GM23248 (cell line): Measurements from ENCODE around the gene DLX6. TPM values are rescaled to one million over a fixed set of nuclear protein-coding genes. Genes with fewer than 3 reads are reported as not detected.

Experiments
- DNase-seq: peaks from one replicate; pipeline ENCODE4 v3.0.0-alpha.2; 2015
- H2AFZ ChIP-seq: fragments of 200-600 bp; sonication (generic); 2 replicates; pipeline ENCODE4 v1.6.1; 2016; ENCODE audit warnings: antibody characterized with exemption
- H3F3A ChIP-seq: fragments of 200-600 bp; sonication (generic); 2 replicates; pipeline ENCODE4 v1.6.1; 2016; ENCODE audit warnings: mild to moderate bottlenecking, antibody characterized with exemption, mixed run types; ENCODE audit not compliant: insufficient read depth
- H3K27ac ChIP-seq: fragments of 200-600 bp; sonication (generic); 2 replicates; pipeline ENCODE4 v1.5.1; 2016; ENCODE audit warnings: mild to moderate bottlenecking
- H3K27me3 ChIP-seq: fragments of 200-600 bp; sonication (generic); replicated peaks from 2 replicates; pipeline ENCODE4 v1.6.1; 2016; ENCODE audit warnings: mild to moderate bottlenecking; ENCODE audit not compliant: insufficient read depth
- H3K36me3 ChIP-seq: fragments of 200-600 bp; sonication (generic); 2 replicates; pipeline ENCODE4 v1.6.1; 2016; ENCODE audit warnings: low read depth, mild to moderate bottlenecking
- H3K4me1 ChIP-seq: fragments of 200-600 bp; sonication (generic); 2 replicates; pipeline ENCODE4 v1.6.1; 2016; ENCODE audit warnings: mild to moderate bottlenecking; ENCODE audit not compliant: insufficient read depth
- H3K4me2 ChIP-seq: fragments of 200-600 bp; sonication (generic); one replicate; pipeline ENCODE4 v1.6.1; 2016; ENCODE audit warnings: mild to moderate bottlenecking; ENCODE audit not compliant: unreplicated experiment
- H3K4me3 ChIP-seq: fragments of 200-600 bp; sonication (generic); 2 replicates; pipeline ENCODE4 v1.5.1; 2016; ENCODE audit warnings: mild to moderate bottlenecking
- H3K79me2 ChIP-seq: fragments of 200-600 bp; sonication (generic); 2 replicates; pipeline ENCODE4 v1.6.1; 2016; ENCODE audit warnings: mild to moderate bottlenecking; ENCODE audit not compliant: insufficient read depth
- H3K9ac ChIP-seq: fragments of 200-600 bp; sonication (generic); 2 replicates; pipeline ENCODE4 v1.6.1; 2016; ENCODE audit warnings: mild to moderate bottlenecking
- H3K9me2 ChIP-seq: fragments of 200-600 bp; sonication (generic); 2 replicates; pipeline ENCODE4 v1.6.1; 2016; ENCODE audit warnings: mixed run types, mild to moderate bottlenecking, moderate library complexity; ENCODE audit not compliant: insufficient read depth
- H3K9me3 ChIP-seq: fragments of 200-600 bp; sonication (generic); one replicate; pipeline ENCODE4 v1.6.1; 2017; ENCODE audit warnings: low read depth
- H4K20me1 ChIP-seq: fragments of 200-600 bp; sonication (generic); 2 replicates; pipeline ENCODE4 v1.6.0; 2016; ENCODE audit not compliant: insufficient read depth
- EZH2 ChIP-seq: fragments of 200-600 bp; sonication (generic); IDR thresholded peaks from 2 replicates; pipeline ENCODE4 v1.6.1; 2018; ENCODE audit warnings: antibody characterized with exemption, mild to moderate bottlenecking; ENCODE audit not compliant: insufficient read depth, poor library complexity, severe bottlenecking
- EZH2phosphoT487 ChIP-seq: fragments of 200-600 bp; sonication (generic); IDR thresholded peaks from 2 replicates; pipeline ENCODE4 v1.6.1; 2018; ENCODE audit warnings: antibody characterized with exemption, moderate library complexity, mild to moderate bottlenecking, low read depth; ENCODE audit not compliant: insufficient read depth
- WGBS, 2 experiments: methylation state at CpG; one replicate each; pipeline ENCODE4 v1.1.6; 2015 to 2017; ENCODE audit warnings: low lambda C conversion rate in 2 of 2, low coverage in 1 of 2; ENCODE audit errors: missing lambda C conversion rate in 2 of 2; 5-methylcytosine and 5-hydroxymethylcytosine counted together
- in situ Hi-C: fragments of 300-500 bp; cut with MboI; formaldehyde crosslinking; loops from 2 replicates; pipeline ENCODE4 v1.15.0; 2020
- polyA plus RNA-seq: library from polyadenylated mRNA; unstranded; fragments of >200 nt; fragmentation: Nextera tagmentation; extraction: Ambion mirVana; gene quantifications from 2 replicates; pipeline ENCODE4 v1.2.1, GENCODE V29; 2016
- total RNA-seq: library from RNA; depleted of rRNA; stranded (reverse); fragments of >200 nt; shearing (Covaris generic); gene quantifications from 2 replicates; pipeline ENCODE4 v1.2.3, GENCODE V29; 2014

DLX6 gene
- total and polyA plus RNA-seq, 2 experiments from 2014 or later: not detected

GRCh38 chr7:97001656-97002554, 3.4 kb upstream of the DLX6 start:
- H3K27me3 ChIP-seq: peaks cover 95% of the 10 kb centered on the region
- no peak overlapping the region for H3K4me3 ChIP-seq

GRCh38 chr7:97002555-97003261, 2.6 kb upstream of the DLX6 start:
- H3F3A ChIP-seq: no peaks in the 10 kb centered on the region
- in situ Hi-C loops: no loop called here
- H3K36me3 ChIP-seq: no peaks in the 10 kb centered on the region
- no peaks in the 10 kb centered on the region for H3K9me2 ChIP-seq
- H3K4me3 ChIP-seq: no peak overlapping the region
- no peak for TF ChIP-seq EZH2
- peaks cover 95% of the 10 kb centered on the region for H3K27me3 ChIP-seq
- H2AFZ ChIP-seq: no peak overlapping the region
- H3K79me2 ChIP-seq: no peaks in the 10 kb centered on the region
- no peaks in the 10 kb centered on the region for H3K4me1 ChIP-seq
- no peak for DNase-seq
- 4 to 10% methylated on average over 22 of the region's 22 CpGs for WGBS, 2 experiments
- no peaks in the 10 kb centered on the region for H4K20me1 ChIP-seq
- H3K27ac ChIP-seq: no peak overlapping the region
- no peak overlapping the region for H3K4me2 ChIP-seq
- no peaks in the 10 kb centered on the region for H3K9me3 ChIP-seq
- H3K9ac ChIP-seq: no peak overlapping the region

More at GRCh38 chr7:97001656-97002554, 3.4 kb upstream of the DLX6 start:
- no peak overlapping the region for H3K27ac ChIP-seq
- no peaks in the 10 kb centered on the region for H3F3A ChIP-seq
- H3K36me3 ChIP-seq: no peaks in the 10 kb centered on the region
- no peak overlapping the region for H3K9ac ChIP-seq
- H3K4me2 ChIP-seq: no peak overlapping the region
- 33 to 37% methylated on average over 39 of the region's 39 CpGs for WGBS, 2 experiments
- no peaks in the 10 kb centered on the region for H3K9me3 ChIP-seq
- H4K20me1 ChIP-seq: no peaks in the 10 kb centered on the region
- no peak overlapping the region for H2AFZ ChIP-seq
- DNase-seq: no peak
- no peaks in the 10 kb centered on the region for H3K9me2 ChIP-seq
- TF ChIP-seq EZH2 (peak; percentile 11), EZH2phosphoT487 (no peak)
- no peaks in the 10 kb centered on the region for H3K4me1 ChIP-seq
- in situ Hi-C loops: no loop called here
- no peaks in the 10 kb centered on the region for H3K79me2 ChIP-seq

DNA sequence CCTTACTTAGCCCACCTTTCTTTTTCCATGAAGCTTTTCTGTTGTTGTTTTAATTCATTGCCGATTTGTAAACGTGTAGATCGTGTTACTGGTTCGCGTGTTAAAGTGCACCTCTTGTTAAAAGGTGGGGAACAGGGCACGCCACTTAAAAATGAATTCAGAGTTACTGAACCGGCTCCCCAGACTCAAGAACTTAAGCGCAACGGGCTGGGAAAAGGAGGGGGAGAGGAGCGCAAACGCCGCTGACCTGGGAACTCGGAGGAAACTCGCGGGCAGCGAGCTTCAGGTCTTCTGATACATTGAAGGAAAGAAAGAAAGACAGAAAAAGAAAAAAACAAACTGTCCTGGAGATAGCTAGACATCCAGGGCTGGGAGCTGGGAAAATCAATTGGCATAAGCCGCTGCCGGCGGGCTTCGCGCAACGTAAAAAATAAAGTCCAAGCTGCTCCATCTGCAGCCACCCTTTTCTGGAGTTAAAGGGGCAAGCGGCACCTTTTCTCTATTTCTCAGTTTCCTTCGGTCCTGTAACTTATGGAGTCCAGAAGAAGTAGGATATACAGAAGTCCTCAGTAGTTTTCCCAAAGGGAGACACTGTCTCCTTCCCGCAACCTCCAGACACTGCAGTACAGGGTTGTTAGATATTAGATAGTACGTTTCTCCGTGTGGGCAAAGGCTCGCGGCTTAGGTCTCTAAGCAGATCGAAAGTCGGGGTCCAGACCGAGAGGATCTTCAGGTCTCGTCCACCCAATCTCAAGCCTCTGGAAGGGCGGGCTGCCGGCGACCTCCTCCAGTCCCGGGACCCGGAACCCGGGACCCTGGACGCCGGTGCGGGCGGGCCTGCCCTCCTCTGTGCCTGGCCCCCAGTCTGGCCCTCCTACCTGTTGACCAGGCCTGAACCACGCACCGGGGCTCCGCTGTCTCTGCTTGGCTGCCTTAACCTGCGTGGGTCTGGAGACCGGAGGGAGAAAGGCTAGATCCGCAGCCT, 1.8 kb upstream of the DLX6 start:
- H3K4me3 ChIP-seq: no peak overlapping the region
- H3K27me3 ChIP-seq: peaks cover 94% of the 10 kb centered on the region
- no peak overlapping the region for H2AFZ ChIP-seq
- no peak overlapping the region for H3K4me2 ChIP-seq
- no peaks in the 10 kb centered on the region for H3K9me2 ChIP-seq
- no peak overlapping the region for H3K9ac ChIP-seq
- WGBS, 2 experiments: 7 to 10% methylated on average over 48 to 49 of the region's 49 CpGs
- no peak for DNase-seq
- H4K20me1 ChIP-seq: no peaks in the 10 kb centered on the region
- H3K36me3 ChIP-seq: no peaks in the 10 kb centered on the region
- no peaks in the 10 kb centered on the region for H3K79me2 ChIP-seq
- no peaks in the 10 kb centered on the region for H3K4me1 ChIP-seq
- H3K9me3 ChIP-seq: no peaks in the 10 kb centered on the region
- no peaks in the 10 kb centered on the region for H3F3A ChIP-seq
- in situ Hi-C loops: no loop called here
- TF ChIP-seq EZH2: peak; percentile 93
- TF ChIP-seq EZH2phosphoT487: 0 out of 2 replicates have a peak, but pooled peaks have one; percentile 61
- H3K27ac ChIP-seq: no peak overlapping the region
